Measurements from ENCODE around the gene NR5A2. TPM values are rescaled to one million over a fixed set of nuclear protein-coding genes. Genes with fewer than 3 reads are reported as not detected.

Gene NR5A2
- total RNA-seq, 1 experiment from 2014 or later, result 4.7 TPM

- H3K9me3 Mint-ChIP-seq, result no peaks in the 10 kb centered on the region; a peak in 1 of 5 replicates
- no peak overlapping the region for H3K4ac ChIP-seq (ENCODE audit: low read depth, low read length)
- no peak for TF ChIP-seq CTCF (conservative IDR thresholded peaks at IDR 0.05)
- no peaks in the 10 kb centered on the region; the same call in 1 of the 2 replicates for H3K27me3 ChIP-seq (ENCODE audit: insufficient read depth, low read length)
- peak overlapping the region; percentile 9 for H2AFZ ChIP-seq (ENCODE audit: low read length)
- peak overlapping the region; percentile 18 to 71 for H3K4me3 Mint-ChIP-seq
- peak overlapping the region; percentile 48 for H3K4me2 ChIP-seq (ENCODE audit: insufficient read depth, insufficient read length, low read length)
- H2BK15ac ChIP-seq (ENCODE audit: low read depth, low read length), result no peak overlapping the region
- WGBS (ENCODE audit: extremely low coverage, insufficient read length, low lambda C conversion rate), result no CpG with 5 or more reads among the region's 5 CpGs
- no peak overlapping the region for H3K14ac ChIP-seq (ENCODE audit: insufficient read depth, low read length)
- no peaks in the 10 kb centered on the region for H3K9me3 ChIP-seq (ENCODE audit: control insufficient read depth, low read depth, low read length)
- H4K5ac ChIP-seq (ENCODE audit: insufficient read length, low read depth, low read length), result peak overlapping the region; percentile 41
- H3K36me3 Mint-ChIP-seq (ENCODE audit: insufficient read depth in 1 of 3, low read depth in 3 of 3), result peaks cover 0 to 3% (median 0%) of the 10 kb centered on the region in 3 experiments; a peak in 1 of 7 replicates
- H3T11ph ChIP-seq (ENCODE audit: low read length), result no peak overlapping the region
- H3K4me1 ChIP-seq (ENCODE audit: insufficient read depth, low read length), result peaks cover 2% of the 10 kb centered on the region; the same call in 1 of the 2 replicates
- peak overlapping the region; percentile 89 for H3K27ac ChIP-seq (ENCODE audit: insufficient read length, low read depth, low read length)
- no peak overlapping the region for H2BK12ac ChIP-seq (ENCODE audit: insufficient read length, low read depth, low read length)
- peaks cover 13% of the 10 kb centered on the region for H3K27me3 Mint-ChIP-seq (ENCODE audit: low read depth)
- peak overlapping the region; percentile 33 for H2BK5ac ChIP-seq (ENCODE audit: insufficient read length, low read length)
- DNase-seq, result peak; percentile 97
- peak overlapping the region; percentile 45 for H3K9ac ChIP-seq (ENCODE audit: extremely low read depth, insufficient read length, low read length)
- peaks cover under 1% of the 10 kb centered on the region for H3K23me2 ChIP-seq (ENCODE audit: insufficient read length, low read depth, low read length, poor library complexity, severe bottlenecking)
- no peaks in the 10 kb centered on the region for H4K20me1 ChIP-seq (ENCODE audit: control insufficient read depth, insufficient read depth, insufficient read length)
- H4K8ac ChIP-seq (replicated peaks; ENCODE audit: insufficient read length, low read depth, low read length), result no peak overlapping the region
- H3K4me1 Mint-ChIP-seq, result peaks cover 36 to 41% of the 10 kb centered on the region in 2 experiments
- no peak overlapping the region for H2AK5ac ChIP-seq (ENCODE audit: insufficient read length, low read length)
- H2BK120ac ChIP-seq (ENCODE audit: low read depth, low read length, poor library complexity, severe bottlenecking), result peak overlapping the region; percentile 24
- peak overlapping the region; percentile 79 for H3K18ac ChIP-seq (ENCODE audit: insufficient read length, low read depth, low read length)
- H3K56ac ChIP-seq (ENCODE audit: insufficient read length, low read depth, low read length), result peak overlapping the region; percentile 23
- H3K79me1 ChIP-seq (ENCODE audit: insufficient read depth, low read depth, low read length, poor library complexity, severe bottlenecking), result no peaks in the 10 kb centered on the region
- H3K27ac Mint-ChIP-seq, result peak overlapping the region; percentile 95 to 98 (median 95)
- no peak overlapping the region for H3K23ac ChIP-seq (ENCODE audit: insufficient read length, low read depth, low read length)
- no peaks in the 10 kb centered on the region for H3K79me2 ChIP-seq (ENCODE audit: insufficient read depth, low read length)
- no peak overlapping the region for H2BK20ac ChIP-seq (ENCODE audit: low read depth, low read length, poor library complexity, severe bottlenecking)
- no peak overlapping the region for H4K91ac ChIP-seq (ENCODE audit: insufficient read length, low read depth, low read length)
Measured at GRCh38 chr1:200048244-200048643, 20.7 kb downstream of the NR5A2 start.

Measured in H9 (cell line).